GM21526 (cell line): ENCODE measurements around the gene SLFNL1.

Experiments
- ATAC-seq: cut with Tn5 transposase; IDR thresholded peaks from one replicate; pipeline ENCODE4 v1.9.1; 2021; ENCODE audit warnings: moderate library complexity; ENCODE audit not compliant: unreplicated experiment, low FRiP score

The SLFNL1 gene

DNA sequence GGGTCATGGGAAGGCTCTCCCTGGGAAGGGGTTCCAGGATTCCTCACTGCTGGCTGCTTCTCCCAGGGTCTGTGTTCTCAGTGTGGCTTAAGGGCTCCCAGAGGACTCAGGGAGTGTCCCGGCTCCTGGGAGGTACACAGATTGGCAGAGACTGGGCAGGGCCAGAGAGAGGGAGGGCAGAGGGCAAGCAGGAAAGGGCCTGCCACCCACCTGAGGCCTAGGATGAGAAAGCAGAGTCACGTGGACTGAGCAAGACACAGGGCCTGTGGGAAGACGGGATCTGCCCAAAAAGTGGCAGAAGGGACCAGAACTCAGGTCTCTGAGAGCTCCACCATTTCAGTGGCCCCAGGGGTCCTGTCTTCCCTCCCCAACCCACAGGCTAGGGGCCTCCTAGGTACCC lies 871 bp downstream of the SLFNL1 start:
- ATAC-seq: no peak

DNA sequence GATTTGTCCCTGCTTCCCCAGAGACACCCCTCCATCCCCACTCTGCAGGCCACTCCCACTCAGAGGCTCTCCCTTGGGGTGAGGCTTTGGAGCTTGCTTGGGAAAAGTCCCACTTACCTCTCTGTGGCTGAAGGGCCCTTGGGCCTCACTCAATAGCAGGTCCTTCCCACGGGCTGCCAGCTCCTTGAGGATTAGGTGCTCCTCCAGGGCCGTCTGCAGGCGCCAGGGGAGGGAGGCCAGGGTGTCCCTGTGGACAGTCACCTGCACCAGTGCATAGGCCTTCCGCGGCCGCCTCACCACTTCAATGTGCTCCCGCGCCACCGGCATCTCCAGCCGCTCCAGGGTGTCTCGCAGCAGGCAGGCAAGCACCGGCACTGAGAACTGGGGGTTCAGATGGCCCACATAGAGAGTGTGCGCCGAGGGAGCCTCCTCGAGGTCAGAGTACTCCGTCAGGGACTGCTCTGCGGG lies 1.4 kb downstream of the SLFNL1 start:
- no peak for ATAC-seq

DNA sequence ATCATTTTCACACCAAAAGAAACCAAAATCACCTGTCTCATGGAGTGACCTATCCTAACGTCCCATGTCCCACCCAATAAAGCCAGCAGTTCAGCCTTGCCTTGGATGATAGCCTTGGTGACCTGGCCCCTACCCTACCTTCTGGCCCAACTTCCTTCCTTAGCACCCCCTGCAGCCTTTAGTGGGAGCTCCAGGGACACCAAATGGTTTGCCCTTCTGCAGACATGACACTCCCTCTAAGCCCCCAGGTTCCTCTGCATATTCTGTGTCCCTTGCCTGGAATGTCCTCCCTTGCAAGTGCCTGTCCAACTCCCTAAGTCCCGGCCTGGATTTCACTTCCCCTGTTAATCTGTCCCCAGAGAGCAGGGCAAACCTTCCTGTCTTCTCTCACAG lies 2.2 kb downstream of the SLFNL1 start:
- ATAC-seq: no peak

DNA sequence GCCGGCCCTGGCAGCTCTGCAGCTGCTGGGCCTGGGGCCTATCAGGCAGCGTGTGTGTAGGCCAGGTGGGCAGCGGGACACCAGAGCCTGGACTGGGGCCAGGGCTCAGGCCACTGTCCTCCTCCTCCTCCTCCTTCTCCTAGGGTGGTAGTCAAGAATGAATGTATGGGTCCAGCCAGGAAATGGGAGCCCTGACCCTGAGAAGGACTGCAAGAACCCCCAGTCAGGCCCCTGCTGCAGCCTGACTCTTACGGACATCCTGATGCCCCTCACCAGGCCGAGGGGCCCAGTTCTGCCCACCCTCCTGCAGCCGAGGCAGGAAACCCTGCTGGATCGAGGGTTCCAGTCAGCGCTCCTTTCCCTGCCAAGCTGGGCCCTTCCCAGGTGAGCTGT lies 3.5 kb downstream of the SLFNL1 start:
- no peak for ATAC-seq

DNA sequence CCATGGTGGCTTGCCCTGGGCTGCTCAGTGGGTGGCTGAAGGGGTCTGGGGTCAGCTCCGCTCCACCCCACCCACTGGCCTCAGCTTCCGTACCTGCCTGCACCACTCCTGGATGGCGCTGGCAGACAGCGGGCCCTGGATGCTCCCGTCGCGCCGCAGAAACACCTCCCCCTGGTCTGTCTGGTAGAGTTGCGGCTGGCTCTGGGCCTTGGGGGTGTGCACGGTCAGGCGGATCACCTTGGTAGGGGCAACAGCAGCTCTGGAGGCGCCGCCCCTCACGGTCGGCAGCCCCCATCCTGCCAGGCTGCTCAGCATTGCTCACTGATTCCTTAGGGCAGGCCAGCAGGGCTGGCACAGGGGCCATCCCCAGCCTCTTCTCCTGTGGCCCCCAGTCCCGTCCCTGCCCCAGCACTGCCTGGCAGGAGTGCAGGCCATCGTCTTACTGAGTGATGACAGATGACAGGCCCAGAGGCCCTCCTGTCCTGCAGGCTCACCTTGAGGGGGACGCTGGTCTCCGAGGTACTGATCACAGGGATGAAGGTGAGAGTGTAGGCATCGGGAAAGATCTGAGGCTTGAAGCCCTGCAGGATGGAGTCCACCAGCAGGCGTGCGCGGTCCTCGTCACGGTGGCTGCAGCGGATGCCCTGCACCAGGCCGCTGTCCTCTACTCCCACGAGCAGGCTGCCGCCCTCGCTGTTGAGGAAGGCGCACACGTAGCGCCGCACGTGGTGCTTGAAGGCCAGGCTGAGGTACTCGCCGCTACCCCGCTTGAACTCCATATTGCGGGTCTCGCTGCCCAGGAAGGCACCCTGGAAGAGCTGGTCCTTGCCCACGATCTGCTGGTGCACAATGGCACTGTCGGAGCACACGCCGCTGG lies 4.1 kb downstream of the SLFNL1 start:
- no peak for ATAC-seq

DNA sequence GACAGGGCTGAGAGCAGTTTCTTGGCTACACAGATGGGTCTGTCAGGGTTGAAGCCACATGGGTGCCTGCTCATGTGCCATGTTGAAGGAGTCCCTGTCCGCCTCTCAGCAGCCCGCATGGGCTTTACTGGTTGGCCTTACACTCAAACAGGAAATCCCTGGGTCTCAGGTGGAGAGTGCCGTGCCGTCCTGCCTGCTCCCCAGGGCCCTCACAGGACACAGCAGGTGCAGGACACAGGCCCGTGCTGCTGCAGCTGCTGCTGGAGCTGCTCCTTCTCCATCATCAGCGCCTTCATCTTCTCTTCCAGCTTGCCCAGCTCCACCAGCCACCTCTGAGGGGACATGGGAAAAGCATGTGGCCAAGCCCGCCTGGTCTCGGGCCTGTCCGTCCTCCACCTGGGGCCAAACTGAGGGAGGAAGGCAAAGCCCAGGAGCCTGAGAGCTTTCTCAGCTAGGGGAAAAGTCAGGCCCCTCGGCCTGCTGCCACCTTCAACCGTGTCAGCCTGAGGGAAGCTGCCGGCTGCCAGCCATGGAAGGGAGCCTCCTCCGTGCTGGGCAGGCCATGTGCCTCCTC lies 5.5 kb downstream of the SLFNL1 start:
- no peak for ATAC-seq

DNA sequence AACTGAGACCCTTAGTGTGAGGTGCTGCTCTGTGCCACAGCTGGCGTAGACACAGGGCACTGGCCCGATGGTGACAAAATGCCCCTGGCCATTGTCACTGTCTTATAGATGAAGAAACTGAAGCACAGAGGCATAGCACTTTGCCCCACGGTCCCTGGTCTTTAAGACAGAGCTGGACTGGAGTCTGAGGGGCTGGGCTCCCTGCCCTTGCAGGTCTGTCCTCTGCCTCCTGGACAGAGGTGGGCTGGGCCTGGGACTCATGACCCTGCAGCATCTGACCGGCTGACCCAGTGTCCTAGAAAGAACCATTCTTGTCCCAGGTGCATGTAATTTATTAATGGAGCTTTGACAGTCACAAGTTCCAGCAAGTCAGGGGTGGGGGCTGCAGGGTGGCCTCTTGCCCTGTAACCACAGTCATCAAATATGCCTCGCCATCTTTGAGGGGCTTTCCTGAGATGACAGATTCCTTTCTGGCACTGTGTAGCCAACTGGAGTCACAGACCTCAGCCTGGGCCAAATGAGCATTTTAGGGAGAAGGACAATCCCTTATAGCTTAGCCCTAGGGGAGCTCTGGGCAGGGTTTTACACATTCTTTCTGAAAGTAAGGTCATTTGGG lies 6.1 kb downstream of the SLFNL1 start:
- ATAC-seq: no peak

DNA sequence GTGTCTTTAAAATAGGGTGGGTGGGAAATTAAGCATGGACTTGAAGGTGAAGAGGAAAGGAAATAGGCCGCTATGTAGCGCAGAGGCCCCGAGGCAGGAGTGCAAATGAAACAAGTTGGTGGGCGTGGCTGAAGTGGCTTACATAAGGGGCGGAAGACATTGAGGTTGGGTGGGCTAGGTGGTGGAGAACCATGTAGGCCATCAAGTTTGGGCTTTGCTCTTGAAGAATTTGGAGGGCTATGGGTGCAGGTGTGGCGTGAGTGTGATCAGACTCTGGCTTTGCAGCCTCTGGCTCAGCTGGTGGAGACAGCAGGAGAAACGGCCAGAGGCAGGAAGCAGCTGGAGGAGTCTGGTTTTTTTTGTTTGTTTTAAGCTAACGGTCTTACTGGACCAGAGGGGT lies 6.7 kb downstream of the SLFNL1 start:
- ATAC-seq: no peak

DNA sequence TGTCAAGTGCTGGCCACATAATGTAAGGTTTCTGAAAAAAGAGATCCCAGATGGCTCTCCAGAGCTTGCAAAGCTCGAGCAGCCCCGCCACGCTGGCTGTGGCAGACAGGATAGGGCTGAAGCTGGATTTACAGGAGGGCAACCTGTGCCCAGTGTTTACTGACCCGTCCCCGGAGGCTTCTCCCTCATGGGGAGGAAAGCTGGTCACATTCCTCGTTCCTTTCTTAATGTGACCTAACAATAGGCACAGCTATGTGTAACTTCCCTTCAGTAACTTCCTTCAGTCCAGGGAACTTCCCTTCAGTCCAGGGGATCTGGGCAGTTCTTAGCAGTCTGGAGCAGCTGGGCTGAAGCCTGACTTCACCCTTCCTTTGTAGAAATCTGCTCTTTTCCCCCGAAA lies 7.7 kb downstream of the SLFNL1 start:
- ATAC-seq: no peak

DNA sequence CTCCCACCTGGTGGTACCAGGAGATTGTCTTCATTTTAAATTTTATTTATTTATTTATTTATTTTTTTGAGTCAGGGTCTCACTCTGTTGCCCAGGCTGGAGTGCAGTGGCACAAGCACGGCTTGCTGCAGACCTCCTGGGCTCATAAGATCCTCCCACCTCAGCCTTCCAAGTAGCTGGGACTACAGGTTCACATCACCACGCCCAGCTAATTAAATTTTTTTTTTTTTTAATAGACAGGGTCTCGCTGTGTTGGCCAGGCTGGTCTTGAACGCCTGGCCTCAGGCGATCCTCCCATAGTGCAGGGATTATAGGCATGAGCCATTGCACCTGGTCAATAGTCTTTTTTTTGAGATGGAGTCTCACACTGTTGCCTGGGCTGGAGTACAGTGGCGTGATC lies 8.5 kb downstream of the SLFNL1 start:
- no peak for ATAC-seq

DNA sequence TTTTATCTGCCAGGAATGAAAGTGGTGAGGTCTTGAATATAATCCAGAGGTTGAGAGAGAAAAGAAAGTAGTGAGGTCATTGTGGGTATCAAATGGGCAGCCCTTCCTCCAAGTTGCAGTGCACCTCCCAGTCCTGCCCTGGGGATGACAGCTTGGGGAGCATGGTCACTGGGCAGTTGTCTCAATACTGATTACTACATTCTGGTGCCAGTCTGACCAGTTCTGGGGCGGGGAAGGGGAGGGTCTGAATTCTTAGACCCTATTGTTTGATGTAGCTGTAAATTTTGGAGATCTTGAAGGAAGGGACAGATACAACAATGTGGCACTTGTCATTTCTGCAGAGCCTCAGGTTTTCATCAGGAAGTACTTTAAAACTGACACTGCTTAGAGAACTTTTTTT lies 11.2 kb downstream of the SLFNL1 start:
- no peak for ATAC-seq

DNA sequence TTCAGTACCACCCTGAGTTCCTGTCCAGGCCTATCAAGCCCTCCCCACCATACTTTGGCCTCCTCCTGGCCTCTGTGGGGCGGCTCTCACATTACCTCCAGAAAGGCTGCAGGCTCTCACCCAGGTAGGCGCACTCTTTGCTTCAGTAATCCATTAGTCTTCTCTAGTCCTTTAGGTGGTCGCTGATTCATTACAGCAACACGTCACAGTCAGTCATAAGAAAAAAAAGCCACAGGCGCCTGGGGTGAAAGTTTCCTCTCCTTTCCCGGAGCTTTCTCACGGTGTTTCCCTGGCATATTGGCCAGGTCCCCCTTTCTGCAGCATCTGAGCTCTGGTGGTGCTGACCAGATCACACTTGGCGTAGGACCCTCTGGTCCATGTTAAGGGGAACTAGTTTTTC lies 12.1 kb downstream of the SLFNL1 start:
- ATAC-seq: no peak

DNA sequence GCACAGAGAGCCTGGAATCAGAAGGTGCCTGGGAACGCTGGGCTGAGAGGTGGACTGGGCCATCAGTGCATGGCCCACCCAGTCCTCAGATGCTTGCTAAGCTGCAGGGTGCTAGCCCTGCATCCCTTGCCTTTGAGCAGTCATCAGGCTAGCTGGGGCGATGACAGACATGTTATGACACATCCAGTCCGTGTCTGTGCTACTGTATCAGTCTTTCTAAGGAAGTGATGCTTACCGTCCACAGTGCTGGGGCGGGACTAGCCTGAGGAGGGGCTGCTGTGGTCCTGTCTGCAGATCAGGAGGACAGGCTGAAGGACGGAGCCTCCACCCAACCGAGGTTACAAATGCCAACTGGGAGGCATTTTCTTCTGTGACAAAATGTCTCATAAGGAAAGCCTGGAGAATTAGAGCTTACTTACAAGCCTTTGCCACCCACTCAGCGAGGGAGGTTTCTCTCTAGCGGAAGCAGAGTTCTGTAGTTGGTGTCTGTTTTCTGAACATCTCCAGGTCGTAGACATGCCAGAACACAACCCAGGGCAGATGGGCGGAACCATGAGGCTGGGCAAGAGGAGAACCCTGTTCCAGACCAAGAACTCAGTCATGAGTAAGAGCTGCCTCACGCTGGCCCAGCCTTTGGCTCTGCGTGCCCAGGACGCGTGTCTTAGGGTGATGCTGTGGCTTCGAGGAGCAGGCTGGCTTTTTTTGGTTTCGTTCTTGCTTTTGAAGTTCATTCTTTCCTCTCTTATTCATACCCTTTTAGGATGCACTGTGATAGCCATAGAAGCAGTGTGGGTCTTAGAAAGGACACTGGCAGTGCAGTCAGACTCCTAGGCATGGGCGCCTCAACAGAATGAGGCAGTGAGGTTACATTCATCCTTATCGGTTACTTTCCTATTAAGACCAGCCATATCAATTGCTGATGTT lies 14.3 kb downstream of the SLFNL1 start:
- no peak for ATAC-seq

DNA sequence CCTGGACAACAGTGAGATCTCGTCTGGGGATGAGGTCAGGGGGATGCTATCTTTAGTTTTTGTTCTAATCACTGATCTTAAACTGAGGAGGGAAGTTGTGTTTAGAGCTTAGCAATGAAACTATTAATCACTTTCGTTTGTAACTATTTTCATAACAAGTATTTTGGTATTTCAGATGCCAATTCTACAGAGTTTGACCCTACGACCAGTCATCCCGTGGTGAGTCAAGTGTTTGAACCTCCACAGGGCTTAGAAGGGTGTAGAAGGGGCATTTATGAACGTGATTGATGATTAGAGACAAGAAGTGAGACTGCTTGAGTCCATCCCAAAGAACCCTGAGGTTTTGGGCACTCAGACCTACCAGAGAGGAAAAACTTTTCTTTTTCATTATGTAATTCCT lies 15.6 kb downstream of the SLFNL1 start:
- ATAC-seq: no peak

DNA sequence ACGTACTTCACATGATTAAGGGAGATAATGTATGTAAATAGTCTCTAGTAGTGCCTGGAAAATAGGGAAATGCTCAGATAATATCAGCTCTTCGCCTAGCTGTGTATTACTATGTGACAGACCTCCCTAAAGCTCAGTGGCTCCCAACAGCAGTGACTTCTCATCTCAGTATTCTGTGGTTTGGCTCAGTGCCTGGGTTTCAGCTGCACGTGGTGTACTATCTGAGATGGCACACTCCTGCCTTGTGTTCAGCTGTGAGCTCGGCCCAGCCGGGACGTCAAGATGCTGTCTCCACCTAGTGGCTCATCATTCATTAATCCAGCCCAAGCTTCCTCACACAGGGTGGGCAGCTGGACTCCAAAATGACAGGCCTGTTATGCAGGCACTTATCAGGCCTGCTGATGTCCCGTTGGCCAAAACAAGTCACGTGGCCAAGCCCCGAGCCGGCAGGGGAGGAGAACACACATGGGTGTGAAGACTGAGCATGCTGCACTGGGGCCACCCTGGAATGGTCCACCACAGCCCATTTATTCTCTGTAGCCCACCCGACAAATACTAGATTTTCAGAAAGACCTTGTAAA lies 17.8 kb downstream of the SLFNL1 start:
- ATAC-seq: peak; percentile 83

DNA sequence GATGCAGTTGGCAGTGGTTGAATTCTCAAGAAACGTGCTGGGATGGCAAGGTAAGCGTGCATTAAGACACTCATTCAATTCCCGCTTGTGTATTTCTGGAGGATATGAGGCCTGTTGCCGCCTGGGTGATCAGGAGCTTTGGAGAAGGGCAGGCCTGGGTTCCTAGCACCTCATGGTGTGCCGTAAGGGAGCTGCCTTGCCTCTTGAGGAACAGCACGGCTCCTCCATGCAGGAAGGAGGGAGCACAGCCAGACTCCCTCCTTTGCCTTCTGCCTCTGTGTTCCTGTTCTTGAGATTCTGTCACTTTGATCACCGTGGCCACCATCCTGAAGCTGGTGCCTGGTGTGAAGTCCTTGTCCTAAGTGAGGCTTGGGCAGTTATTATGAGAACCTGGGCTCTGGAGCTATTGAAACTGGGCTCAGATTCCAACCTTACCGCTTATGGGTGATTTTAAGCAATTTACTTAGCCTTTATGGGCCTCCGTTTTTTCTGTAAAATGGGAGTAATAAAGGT lies 18.3 kb downstream of the SLFNL1 start:
- ATAC-seq: no peak

DNA sequence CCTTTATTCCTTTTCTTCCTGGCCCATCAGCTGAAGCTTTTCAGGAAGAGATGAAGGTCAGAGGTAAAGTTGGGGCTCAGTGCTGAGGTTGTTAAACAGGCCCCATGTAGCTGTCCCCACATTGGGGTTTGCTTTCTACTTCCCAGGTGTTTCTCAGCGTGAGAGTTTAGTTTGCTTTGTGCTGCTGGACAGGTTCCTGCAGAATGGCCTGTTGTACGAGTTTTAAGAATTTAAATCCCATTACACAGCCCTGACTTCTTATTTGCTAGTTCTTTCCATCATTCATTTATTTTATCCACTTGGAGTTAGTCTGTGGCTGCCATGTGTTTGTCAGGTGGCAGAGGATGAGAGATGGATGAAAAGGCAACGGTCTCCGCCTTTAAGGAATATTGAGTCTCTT lies 22.9 kb downstream of the SLFNL1 start:
- ATAC-seq: no peak

DNA sequence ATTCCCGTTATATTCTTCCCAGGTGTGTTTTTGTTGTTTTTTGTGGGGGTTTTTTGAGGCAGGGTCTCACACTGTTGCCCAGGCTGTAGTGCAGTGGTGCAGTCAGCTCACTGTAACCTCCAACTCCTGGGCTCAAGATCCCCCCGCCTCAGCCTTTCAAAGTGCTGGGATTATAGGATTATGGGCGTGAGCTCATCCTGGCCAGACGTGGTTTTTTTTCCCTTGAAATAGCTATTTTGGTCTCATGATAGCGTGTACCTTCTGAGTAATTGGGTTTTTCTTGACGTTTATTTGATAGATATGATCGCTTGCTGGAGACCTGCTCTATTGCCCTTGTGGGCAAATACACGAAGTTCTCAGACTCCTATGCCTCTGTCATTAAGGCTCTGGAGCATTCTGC lies 24.4 kb downstream of the SLFNL1 start:
- ATAC-seq: no peak

DNA sequence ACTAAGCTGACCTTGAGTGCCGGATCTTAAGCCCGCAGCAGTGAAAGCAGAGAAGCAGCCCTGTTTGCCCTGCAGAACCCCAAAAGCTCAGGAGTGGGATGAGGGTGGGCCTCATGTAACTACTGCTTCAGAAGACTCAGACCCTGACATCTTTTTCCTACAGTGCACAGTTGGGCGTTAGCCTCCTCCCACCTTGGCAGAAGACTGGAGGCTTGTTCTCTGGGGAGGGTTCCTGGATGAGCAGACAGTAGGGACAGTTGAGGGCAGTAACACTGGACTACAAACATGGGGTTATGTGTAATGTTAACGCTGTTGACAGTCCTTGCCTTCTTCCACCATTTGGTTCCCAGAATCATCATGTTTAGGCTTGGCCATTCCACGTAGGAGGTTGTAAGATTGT lies 32.5 kb downstream of the SLFNL1 start:
- no peak for ATAC-seq

DNA sequence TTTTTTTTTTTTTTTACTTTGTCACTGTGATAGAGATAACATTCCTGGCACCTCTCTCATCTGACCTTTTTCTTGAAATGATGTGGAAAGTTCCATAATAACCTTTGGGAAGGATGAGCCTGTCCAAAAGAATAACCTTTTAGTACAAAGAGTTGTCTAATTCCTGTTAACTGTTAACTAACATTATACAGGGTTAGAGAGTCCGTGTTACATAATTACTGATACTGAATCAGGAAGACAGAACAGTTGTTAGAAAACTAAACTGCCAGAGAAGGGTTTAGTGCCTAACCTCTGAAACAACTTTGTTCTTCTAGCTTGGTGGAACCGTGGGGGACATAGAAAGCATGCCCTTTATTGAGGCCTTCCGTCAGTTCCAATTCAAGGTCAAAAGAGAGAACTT lies 33.2 kb downstream of the SLFNL1 start:
- ATAC-seq: no peak
